WTC11 (cell line): Measurements from ENCODE around the gene SPATS2. TPM values are rescaled to one million over a fixed set of nuclear protein-coding genes. Genes with fewer than 3 reads are reported as not detected.

Experiments
- ATAC-seq: fragments of 200-7000 bp; cut with Tn5 transposase; 2 replicates; pipeline ENCODE4 v1.10.0; 2021; ENCODE audit warnings: mild to moderate bottlenecking, moderate library complexity
- CTCF ChIA-PET: fragments of 300-600 bp; sonication (Branson Sonifier 250); formaldehyde crosslinking; loops from one replicate; lab custom pipeline; 2021; ENCODE audit warnings: antibody characterized with exemption; lab: Charles Lee
- POLR2A ChIA-PET: fragments of 350-600 bp; sonication (Branson Sonifier 250); formaldehyde crosslinking; loops from one replicate; lab custom pipeline; 2021; ENCODE audit warnings: antibody characterized with exemption; lab: Charles Lee
- DNase-seq: peaks from one replicate; pipeline ENCODE4 v3.0.0; 2021; ENCODE audit warnings: low spot score
- H3K27ac Mint-ChIP-seq: 2 replicates; pipeline ENCODE4 v1.8.0; 2021; ENCODE audit warnings: mixed read lengths
- H3K27me3 Mint-ChIP-seq: 2 replicates; pipeline ENCODE4 v1.8.0; 2021; ENCODE audit warnings: low read depth, mild to moderate bottlenecking, moderate library complexity, mixed read lengths
- H3K36me3 Mint-ChIP-seq: 2 replicates; pipeline ENCODE4 v1.8.0; 2021; ENCODE audit warnings: mixed read lengths
- H3K4me1 Mint-ChIP-seq: 2 replicates; pipeline ENCODE4 v1.8.0; 2022; ENCODE audit warnings: mixed read lengths
- H3K4me3 Mint-ChIP-seq: 2 replicates; pipeline ENCODE4 v1.8.0; 2021; ENCODE audit warnings: mild to moderate bottlenecking, moderate library complexity, mixed read lengths
- H3K9me3 Mint-ChIP-seq: 2 replicates; pipeline ENCODE4 v1.8.0; 2021; ENCODE audit warnings: mixed read lengths
- AFF4 ChIP-seq: sonication (generic); formaldehyde crosslinking; IDR thresholded peaks from 2 replicates; pipeline ENCODE4 v1.8.1; 2023; ENCODE audit warnings: mild to moderate bottlenecking, missing genetic modification reagents, borderline replicate concordance
- ARID4B ChIP-seq: sonication (generic); formaldehyde crosslinking; IDR thresholded peaks from 2 replicates; pipeline ENCODE4 v1.8.0; 2023; ENCODE audit warnings: missing genetic modification reagents, mild to moderate bottlenecking, borderline replicate concordance
- CTCF ChIP-seq: fragments of 200-600 bp; IDR thresholded peaks from 2 replicates; pipeline ENCODE4 v1.8.0; 2022; ENCODE audit warnings: antibody characterized with exemption
- ELF4 ChIP-seq: sonication (generic); formaldehyde crosslinking; IDR thresholded peaks from 2 replicates; pipeline ENCODE4 v1.8.1; 2022; ENCODE audit warnings: low read depth, mild to moderate bottlenecking, moderate library complexity, missing genetic modification reagents
- ETV6 ChIP-seq: sonication (generic); formaldehyde crosslinking; IDR thresholded peaks from 2 replicates; pipeline ENCODE4 v1.8.1; 2022; ENCODE audit warnings: mild to moderate bottlenecking, missing genetic modification reagents
- FOXP1 ChIP-seq: sonication (generic); formaldehyde crosslinking; IDR thresholded peaks from 2 replicates; pipeline ENCODE4 v1.8.0; 2022; ENCODE audit warnings: missing genetic modification reagents, mild to moderate bottlenecking, moderate library complexity, borderline replicate concordance
- JUN ChIP-seq: sonication (generic); formaldehyde crosslinking; IDR thresholded peaks from 2 replicates; pipeline ENCODE4 v1.8.0; 2023; ENCODE audit warnings: mild to moderate bottlenecking, missing genetic modification reagents
- NFE2L1 ChIP-seq: sonication (generic); formaldehyde crosslinking; IDR thresholded peaks from 2 replicates; pipeline ENCODE4 v1.8.1; 2023; ENCODE audit warnings: missing genetic modification reagents
- NR1H2 ChIP-seq: sonication (generic); formaldehyde crosslinking; IDR thresholded peaks from 2 replicates; pipeline ENCODE4 v1.9.0; 2021; ENCODE audit warnings: mild to moderate bottlenecking, moderate library complexity, missing genetic modification reagents
- SMAD4 ChIP-seq: sonication (generic); formaldehyde crosslinking; IDR thresholded peaks from 2 replicates; pipeline ENCODE4 v1.8.0; 2022; ENCODE audit warnings: mild to moderate bottlenecking, missing genetic modification reagents
- USF2 ChIP-seq: sonication (generic); formaldehyde crosslinking; IDR thresholded peaks from 2 replicates; pipeline ENCODE4 v1.8.1; 2023; ENCODE audit warnings: mild to moderate bottlenecking, missing genetic modification reagents, moderate library complexity
- ZNF121 ChIP-seq: sonication (generic); formaldehyde crosslinking; IDR thresholded peaks from 2 replicates; pipeline ENCODE4 v1.8.0; 2023; ENCODE audit warnings: missing genetic modification reagents
- ZNF425 ChIP-seq: fragments of 250-450 bp; sonication (Bioruptor Pico); conservative IDR thresholded peaks from 2 replicates; pipeline ENCODE4 v1.9.0; 2021; ENCODE audit warnings: mild to moderate bottlenecking
- total RNA-seq: library from RNA; stranded (reverse); gene quantifications from 3 replicates; pipeline ENCODE4 v1.2.3, GENCODE V29; 2021

Gene SPATS2
- total RNA-seq, 1 experiment from 2014 or later: 25.9 TPM

- no peak overlapping the region for H3K27ac Mint-ChIP-seq
- POLR2A ChIA-PET: interaction anchor here (1.4 kb wide), 1 partner anchor 13 kb away, joined by 3 read pairs; the partner anchor contains the start of gene TROAP
These were observed 31.9 kb upstream of the SPATS2 start for GRCh38 chr12:49335118-49335954.

More at GRCh38 chr12:49335118-49335954, 31.9 kb upstream of the SPATS2 start:
- peaks cover 2% of the 10 kb centered on the region; the same call in 1 of the 2 replicates for H3K36me3 Mint-ChIP-seq
- ATAC-seq (no peak), DNase-seq (no peak)
- no peak for TF ChIP-seq NR1H2 (CRISPR knock-in tag)
- no peak for TF ChIP-seq AFF4
- TF ChIP-seq FOXP1 (CRISPR knock-in tag): no peak
- TF ChIP-seq ARID4B (CRISPR knock-in tag): no peak
- TF ChIP-seq ZNF425 (CRISPR knock-in tag): no peak
- no peak for TF ChIP-seq ZNF121 (CRISPR knock-in tag)
- TF ChIP-seq ELF4 (CRISPR knock-in tag): no peak
- no peak for TF ChIP-seq SMAD4
- no peak for TF ChIP-seq CTCF
- no peak for TF ChIP-seq JUN (CRISPR knock-in tag)
- no peak for TF ChIP-seq USF2 (CRISPR knock-in tag)
- no peak for TF ChIP-seq ETV6 (CRISPR knock-in tag)
- no peak for TF ChIP-seq NFE2L1
- CTCF ChIA-PET: interaction anchor here (0.6 to 6.4 kb wide), 8 partner anchors 7 to 188 kb away, joined by 3 to 234 read pairs (median 30); partner anchors contain the start of genes DNAJC22, PRPH and TROAP
- peaks cover 51% of the 10 kb centered on the region for H3K4me1 Mint-ChIP-seq
- H3K27me3 Mint-ChIP-seq: peaks cover 90% of the 10 kb centered on the region
- H3K9me3 Mint-ChIP-seq: no peaks in the 10 kb centered on the region
- H3K4me3 Mint-ChIP-seq: peak overlapping the region; percentile 41
